HEK293 (cell line): ENCODE data around the gene GPR137C.

Experiments
- ZNF521 ChIP-seq: fragments of 450-650 bp; formaldehyde crosslinking; IDR thresholded peaks from 2 replicates; pipeline ENCODE4 v1.5.1; 2017; ENCODE audit warnings: missing biosample characterization, mild to moderate bottlenecking, missing genetic modification characterization
- TF ChIP-seq, protein P1 (sequence below): fragments of 450-650 bp; formaldehyde crosslinking; IDR thresholded peaks from 2 replicates; pipeline ENCODE4 v1.5.1; 2016; ENCODE audit warnings: missing biosample characterization, missing genetic modification characterization
- TF ChIP-seq, protein P2 (sequence below): fragments of 450-650 bp; formaldehyde crosslinking; IDR thresholded peaks from 2 replicates; pipeline ENCODE4 v1.5.1; 2016; ENCODE audit warnings: missing biosample characterization, missing genetic modification characterization
- TF ChIP-seq, protein P3 (sequence below): fragments of 450-650 bp; formaldehyde crosslinking; IDR thresholded peaks from 2 replicates; pipeline ENCODE4 v1.5.1; 2016; ENCODE audit warnings: missing biosample characterization, missing genetic modification characterization

DNA sequence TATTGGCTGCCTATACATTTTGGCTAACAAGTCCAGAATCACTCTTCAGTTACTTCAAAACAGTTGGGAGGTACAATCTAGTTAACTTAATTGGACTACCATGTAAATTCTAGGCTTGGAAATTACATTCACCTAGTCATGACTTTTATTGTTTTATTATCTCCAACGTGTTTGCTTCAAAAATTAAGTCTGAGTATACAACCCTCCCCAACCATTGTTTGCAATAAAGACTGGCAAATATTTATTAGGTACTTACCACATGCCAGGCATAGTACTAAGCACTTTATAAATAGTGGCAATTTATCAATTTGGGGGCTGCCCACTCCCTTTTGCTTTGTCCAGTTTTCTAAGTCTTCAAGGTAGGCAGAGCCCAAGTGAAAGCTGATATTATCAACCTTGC, 30.6 kb upstream of the GPR137C start:
- TF ChIP-seq, protein P1, sequence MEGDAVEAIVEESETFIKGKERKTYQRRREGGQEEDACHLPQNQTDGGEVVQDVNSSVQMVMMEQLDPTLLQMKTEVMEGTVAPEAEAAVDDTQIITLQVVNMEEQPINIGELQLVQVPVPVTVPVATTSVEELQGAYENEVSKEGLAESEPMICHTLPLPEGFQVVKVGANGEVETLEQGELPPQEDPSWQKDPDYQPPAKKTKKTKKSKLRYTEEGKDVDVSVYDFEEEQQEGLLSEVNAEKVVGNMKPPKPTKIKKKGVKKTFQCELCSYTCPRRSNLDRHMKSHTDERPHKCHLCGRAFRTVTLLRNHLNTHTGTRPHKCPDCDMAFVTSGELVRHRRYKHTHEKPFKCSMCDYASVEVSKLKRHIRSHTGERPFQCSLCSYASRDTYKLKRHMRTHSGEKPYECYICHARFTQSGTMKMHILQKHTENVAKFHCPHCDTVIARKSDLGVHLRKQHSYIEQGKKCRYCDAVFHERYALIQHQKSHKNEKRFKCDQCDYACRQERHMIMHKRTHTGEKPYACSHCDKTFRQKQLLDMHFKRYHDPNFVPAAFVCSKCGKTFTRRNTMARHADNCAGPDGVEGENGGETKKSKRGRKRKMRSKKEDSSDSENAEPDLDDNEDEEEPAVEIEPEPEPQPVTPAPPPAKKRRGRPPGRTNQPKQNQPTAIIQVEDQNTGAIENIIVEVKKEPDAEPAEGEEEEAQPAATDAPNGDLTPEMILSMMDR (tag by site-specific recombination) = no peak
- TF ChIP-seq, protein P2, sequence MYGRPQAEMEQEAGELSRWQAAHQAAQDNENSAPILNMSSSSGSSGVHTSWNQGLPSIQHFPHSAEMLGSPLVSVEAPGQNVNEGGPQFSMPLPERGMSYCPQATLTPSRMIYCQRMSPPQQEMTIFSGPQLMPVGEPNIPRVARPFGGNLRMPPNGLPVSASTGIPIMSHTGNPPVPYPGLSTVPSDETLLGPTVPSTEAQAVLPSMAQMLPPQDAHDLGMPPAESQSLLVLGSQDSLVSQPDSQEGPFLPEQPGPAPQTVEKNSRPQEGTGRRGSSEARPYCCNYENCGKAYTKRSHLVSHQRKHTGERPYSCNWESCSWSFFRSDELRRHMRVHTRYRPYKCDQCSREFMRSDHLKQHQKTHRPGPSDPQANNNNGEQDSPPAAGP = no peak
- TF ChIP-seq, protein P3, sequence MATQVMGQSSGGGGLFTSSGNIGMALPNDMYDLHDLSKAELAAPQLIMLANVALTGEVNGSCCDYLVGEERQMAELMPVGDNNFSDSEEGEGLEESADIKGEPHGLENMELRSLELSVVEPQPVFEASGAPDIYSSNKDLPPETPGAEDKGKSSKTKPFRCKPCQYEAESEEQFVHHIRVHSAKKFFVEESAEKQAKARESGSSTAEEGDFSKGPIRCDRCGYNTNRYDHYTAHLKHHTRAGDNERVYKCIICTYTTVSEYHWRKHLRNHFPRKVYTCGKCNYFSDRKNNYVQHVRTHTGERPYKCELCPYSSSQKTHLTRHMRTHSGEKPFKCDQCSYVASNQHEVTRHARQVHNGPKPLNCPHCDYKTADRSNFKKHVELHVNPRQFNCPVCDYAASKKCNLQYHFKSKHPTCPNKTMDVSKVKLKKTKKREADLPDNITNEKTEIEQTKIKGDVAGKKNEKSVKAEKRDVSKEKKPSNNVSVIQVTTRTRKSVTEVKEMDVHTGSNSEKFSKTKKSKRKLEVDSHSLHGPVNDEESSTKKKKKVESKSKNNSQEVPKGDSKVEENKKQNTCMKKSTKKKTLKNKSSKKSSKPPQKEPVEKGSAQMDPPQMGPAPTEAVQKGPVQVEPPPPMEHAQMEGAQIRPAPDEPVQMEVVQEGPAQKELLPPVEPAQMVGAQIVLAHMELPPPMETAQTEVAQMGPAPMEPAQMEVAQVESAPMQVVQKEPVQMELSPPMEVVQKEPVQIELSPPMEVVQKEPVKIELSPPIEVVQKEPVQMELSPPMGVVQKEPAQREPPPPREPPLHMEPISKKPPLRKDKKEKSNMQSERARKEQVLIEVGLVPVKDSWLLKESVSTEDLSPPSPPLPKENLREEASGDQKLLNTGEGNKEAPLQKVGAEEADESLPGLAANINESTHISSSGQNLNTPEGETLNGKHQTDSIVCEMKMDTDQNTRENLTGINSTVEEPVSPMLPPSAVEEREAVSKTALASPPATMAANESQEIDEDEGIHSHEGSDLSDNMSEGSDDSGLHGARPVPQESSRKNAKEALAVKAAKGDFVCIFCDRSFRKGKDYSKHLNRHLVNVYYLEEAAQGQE (tag by site-specific recombination) = no peak
- no peak for TF ChIP-seq ZNF521
